HG02571 (cell line): ENCODE measurements around the gene MINAR1.

ENCODE experiments used
- ATAC-seq: cut with Tn5 transposase; IDR thresholded peaks from one replicate; pipeline ENCODE4 v1.9.1; 2021; ENCODE audit warnings: mild to moderate bottlenecking, moderate library complexity; ENCODE audit not compliant: unreplicated experiment

MINAR1 gene

DNA sequence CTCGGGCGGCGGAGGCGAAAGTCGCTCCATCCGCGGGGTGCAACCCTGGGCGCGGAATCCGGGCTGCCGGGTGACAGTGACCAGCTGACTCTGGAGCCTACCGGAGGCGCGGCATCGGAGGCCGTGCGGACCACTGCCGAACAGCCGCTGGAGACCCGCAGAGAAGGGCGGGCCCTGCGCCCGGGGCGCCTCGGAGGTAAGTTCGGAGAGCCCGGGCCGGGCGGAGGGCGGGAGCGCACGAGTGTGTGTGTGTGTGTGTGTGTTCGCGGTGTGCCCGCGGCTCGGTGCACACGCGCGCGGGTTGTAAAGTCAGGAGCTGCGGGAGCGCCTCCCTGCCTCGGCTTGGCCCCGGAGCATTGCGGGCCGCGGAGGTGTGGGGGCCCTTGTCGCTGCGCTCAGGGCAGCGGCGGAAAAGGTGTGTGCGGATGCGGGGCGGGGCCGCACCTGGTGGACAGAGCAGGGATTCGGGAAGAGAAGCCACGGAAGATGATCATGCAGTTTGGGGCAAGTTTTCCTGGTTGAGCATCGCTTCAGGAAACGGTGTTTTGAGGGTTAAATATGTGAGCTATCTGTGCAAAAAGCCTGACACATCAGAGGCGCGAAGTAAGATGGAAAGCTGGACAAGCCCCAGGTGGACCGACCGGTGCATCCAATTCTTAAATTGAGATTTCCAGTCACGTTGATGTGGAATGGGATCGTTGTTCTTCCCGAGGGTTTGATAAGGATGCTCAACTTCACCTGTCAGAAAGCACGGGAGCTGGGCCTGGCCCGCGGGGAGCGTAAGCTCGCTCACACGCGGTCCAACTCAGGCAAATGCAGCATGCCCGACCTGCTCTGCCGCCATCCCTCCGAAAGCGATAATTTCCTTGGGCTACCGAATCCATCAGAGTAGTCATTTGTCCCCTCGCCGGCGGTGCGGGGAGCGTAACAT lies 474 bp downstream of the MINAR1 start:
- no peak for ATAC-seq

DNA sequence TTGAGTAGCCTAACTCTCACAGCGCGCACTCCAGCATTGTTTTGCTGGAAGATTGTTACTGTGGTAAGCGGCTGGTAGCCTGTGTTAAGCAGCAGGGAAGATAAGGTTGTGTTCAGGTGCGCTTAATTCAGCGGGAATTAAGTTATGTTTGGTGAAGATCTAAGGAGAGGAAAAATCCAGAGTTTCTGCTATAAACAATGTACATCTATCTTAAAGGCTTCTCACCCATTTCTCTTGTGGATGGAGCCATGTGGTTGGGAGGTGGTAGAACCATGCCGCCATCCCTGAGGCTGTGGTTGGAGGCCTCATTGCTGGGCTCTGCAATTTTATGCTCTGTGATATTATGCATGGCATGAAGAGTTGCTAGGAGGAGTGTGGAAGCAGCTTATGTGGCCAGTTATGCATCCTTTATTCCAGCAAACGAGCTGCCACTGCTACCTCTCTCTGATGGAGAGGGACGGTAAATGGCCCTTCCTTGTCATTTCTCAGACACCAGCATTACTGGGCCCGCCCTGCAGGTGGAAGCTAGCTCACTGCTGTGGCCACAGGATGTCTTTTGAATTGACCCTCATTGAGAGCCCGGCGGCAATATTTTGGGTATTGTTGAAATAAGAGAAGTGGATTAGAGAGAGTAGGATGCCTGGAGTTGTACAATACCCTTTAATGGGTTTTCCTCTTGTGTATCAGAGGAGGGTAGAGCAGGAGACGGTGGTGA lies 1.3 kb downstream of the MINAR1 start:
- no peak for ATAC-seq

DNA sequence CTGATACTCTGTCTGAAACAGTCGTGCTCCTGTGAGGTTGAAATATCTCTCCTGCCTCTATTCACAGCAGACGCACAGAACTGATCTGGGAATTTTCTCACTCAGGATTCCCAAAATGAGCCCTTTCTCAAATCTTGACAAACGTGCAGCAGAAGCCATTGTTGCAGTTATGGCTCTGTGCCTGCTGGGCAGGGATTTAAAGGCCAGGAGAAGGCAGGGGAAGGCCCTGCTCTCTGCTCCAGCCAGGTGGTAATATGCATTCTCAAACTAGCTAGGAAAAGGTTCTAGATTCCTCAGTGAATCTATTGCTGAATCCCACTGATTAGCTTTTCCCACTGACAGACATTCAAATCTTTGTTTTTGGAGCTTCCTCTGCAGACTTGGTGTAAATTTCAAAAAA lies 2.2 kb downstream of the MINAR1 start:
- no peak for ATAC-seq

DNA sequence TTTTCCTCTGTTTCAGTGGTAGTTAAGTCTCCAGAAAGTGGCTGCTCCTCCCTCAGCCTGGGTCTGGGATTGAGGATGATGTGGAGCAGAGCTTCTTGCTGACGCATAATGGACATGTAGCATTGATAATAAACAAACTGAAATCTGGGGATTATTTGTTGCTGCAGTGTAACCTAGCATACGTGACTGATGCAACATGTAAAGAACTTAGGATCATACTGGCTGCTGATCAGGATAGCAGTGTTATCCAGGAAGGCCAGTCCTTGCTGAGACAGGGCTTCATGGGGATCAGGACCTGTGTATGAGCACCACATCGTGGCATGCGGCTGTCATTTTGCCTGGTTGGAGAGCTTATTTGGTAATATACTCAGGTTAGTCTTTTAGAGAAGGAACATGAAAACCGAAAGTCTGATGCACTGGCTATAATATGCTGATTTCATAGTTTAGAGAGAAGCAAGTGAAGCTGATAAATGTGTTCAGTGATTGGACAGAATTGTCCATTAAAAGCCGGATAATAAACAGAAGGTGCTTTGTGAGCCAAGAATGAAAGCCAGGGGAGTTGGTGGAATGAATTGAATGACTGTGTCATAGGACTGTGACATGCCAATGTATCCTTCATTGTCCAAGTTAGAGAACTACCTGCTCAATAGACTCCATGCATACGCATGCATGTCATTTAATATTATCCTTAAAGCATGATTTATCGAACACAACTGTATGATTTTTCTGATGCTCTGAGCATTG lies 4.1 kb downstream of the MINAR1 start:
- ATAC-seq, result no peak

DNA sequence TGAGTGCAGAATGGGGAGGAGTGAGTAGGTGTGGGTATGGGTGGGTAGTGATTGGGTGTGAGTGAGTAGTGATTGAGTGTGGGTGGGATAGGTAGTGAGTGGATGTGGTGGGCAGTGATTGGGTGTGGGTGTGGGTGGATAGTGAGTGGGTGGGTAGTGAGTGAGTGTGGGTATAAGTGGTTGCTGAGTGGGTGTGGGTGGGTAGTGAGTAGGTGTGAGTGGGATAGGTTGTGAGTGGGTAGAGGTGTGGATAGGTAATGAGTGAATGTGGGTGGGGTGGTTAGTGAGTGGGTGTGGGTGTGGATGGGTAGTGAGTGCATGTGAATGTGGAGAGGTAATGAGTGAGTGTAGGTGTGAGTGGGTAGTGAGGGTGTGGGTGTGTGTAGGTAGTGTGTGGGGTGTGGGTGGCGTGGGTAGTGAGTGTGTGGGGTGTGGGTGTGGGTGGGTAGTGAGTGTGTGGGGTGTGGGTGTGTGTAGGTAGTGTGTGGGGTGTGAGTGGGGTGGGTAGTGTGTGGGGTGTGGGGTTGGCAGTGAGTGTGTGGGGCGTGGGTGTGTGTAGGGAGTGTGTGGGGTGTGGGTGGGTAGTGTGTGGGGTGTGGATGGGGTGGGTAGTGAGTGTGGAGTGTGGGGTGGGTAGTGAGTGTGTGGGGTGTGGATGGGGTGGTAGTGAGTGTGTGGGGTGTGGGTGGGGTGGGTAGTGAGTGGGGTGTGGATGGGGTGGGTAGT lies 5.3 kb downstream of the MINAR1 start:
- no peak for ATAC-seq

DNA sequence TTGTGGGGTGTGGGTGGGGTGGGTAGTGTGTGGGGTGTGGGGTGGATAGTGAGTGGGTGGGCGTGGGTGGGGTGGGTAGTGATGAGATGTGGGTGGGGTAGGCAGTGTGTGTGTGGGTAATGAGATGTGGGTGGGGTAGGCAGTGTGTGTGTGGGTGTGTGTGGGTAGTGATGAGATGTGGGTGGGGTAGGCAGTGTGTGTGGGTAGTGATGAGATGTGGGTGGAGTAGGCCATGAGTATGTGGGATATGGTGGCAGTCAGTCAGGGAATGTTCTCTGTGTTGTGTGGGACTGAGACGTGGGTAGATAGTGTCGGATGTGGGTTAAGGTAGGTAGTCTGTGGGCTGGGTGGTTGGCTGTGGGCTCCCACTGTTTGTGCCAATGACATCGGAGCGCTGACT lies 7.1 kb downstream of the MINAR1 start:
- ATAC-seq, result no peak

DNA sequence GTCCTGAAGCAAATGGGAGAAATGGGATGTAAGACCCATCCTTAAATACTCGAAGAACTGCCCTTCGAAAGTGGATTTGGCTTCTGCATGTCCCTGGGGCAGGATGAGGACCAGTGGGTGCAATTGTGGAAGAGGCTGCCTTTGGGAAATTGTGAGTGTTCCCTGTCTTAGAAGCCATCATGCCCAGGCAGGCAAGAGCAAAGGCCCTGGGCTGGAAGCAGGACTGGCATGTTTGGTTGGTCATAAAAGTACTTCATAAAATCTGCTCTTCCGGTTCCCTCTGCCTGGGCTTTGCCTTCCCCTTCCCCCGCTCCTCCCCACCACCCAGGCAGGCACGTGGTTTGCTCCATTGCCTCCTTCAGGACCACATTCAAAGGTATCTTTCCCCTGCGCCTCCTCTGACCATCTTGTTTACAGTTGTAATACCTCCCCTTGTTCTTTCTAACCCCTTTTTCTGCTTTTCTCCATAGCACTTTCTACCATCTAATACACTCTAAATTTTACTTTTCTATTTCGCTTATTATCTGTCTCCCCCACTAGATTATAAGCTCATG lies 8.3 kb downstream of the MINAR1 start:
- ATAC-seq, result no peak

DNA sequence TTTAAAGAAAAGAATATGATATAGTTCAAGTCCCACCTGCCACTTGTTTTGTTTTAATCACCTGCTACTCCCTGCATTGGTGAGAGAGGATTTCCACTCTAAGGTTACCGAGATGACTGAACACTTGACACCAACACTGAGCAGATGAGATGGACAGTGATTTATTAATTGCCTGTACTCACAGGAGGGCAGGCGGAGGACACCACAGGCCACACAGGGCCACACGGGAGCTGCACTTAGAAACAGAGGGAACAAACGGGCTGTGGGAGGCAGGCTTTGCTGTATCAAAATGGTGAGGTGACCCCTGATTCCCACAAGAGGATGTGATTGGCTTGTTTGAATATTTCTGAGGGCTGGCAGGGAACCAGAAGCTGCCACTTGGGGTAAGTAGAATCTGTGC lies 10.8 kb downstream of the MINAR1 start:
- ATAC-seq, result no peak

DNA sequence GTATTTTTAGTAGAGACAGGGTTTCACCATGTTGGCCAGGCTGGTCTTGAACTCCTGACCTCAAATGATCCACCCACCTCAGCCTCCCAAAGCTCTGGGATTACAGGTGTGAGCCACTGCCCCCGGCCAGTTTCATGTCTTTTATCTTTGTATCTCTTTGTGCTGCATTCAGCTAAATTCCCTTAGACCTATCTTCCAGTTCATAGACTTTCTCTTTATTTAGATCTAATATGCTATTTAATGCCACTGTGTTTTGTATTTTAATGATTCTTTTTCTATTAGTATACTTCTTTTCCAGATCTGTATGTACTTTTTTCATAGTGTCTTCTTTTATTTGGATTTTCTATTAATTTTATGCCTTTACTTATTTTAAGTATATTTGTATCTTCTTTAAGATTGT lies 14.9 kb downstream of the MINAR1 start:
- no peak for ATAC-seq

DNA sequence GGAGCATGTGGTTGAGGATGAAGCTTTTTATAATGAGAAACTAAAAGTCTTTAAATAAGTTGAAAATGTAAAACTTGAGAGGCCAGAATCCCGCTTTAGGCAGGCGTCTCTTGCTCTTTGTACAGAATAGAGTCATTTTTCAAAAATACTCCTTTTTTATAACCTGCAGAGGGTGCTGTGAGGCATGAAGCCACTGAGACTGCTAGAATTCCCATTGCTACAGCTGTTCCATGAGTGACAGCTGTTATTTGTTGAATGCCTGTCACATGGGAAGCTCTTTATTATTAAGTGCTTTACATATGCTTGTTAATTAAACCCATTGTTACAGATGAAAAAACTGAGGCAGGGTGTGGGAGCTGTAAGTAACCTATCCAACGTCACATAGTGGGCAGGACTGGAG lies 18.5 kb downstream of the MINAR1 start:
- ATAC-seq, result no peak

DNA sequence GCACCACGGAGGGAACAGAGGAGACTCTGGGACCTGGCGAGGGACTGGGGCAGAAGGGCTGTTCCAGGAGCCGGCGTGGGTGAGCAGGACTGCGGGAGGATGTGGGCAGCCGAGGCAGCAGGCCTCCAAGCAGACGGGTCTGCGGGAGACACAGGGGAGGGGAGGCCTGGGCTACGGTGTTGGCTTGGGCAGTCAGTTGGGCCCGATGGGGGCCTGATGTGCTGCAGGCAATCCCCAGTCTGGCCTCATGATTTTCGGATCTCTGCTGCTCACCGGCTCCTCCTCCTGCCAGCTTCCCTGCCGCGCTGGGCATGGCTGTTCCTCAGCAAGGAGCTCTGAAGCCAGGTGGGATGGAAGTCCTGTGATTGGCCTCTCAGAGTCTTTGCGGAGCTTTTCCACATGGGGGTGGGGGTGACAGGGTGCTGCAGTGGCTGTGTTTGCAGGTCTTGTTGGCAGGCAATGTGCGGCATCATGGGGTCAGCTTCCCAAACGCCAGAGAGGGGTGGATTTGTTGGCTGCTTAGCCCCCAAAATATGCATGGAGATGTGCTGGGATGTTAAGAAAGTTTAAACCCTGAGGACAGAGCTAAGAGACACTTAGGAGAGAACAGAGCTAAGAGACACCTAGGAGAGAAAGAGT lies 19.3 kb downstream of the MINAR1 start:
- ATAC-seq, result no peak

DNA sequence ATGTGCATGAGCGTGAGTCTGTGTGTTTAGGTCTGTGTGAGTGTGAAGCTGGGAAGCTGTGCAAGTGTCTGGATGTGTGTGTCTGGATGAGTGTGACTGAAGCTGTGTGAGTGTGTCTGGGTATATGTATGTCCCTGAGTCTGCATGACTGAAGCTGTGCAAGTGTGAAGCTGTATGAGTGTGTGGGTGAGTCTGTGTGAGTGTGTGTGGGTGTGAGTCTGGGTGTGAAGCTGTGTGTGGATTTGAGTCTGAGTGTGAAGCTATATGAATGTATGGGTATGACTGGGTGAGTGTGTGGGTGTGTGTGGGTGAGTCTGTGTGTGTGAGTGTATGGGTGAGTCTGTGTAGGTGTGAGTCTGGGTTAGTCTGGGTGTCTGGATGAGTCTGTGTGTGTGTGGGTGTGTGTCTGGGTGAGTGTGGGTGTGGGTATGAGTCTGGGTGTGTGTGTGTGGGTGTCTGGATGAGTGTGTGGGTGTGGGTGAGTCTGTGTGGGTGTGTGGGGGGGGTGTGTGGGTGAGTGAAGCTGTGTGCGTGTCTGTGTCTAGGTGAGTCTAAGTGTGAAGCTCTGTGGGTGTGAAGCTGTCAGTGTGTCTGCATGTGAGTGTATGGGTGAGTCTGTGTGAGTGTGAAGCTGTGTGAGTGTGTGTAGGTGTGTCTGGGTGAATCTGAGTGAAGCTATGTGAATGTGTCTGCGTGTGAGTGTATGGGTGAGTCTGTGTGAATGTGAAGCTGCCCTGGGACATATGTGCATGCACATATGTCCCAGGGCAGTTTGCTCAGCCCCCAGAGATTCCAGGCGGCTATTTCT lies 20.3 kb downstream of the MINAR1 start:
- ATAC-seq, result no peak

DNA sequence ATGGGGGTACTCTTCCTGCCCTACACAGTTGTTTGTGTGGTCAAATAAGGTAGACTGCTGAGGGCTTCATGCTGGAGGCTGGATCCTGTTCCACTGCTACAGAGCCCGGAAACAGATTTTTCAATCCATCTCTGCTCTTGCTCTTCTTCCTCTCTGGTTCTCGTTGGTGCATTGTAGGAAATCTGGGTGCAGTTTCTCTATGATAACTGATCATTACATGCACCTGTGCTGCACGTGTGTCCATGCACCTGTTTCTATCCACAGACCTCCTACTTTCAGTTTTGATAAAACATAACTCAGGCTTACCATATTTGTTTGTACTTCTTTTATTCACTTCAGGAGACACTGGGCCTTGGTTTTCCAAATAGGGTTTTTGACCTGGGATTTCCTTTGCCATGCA lies 21.3 kb downstream of the MINAR1 start:
- no peak for ATAC-seq

DNA sequence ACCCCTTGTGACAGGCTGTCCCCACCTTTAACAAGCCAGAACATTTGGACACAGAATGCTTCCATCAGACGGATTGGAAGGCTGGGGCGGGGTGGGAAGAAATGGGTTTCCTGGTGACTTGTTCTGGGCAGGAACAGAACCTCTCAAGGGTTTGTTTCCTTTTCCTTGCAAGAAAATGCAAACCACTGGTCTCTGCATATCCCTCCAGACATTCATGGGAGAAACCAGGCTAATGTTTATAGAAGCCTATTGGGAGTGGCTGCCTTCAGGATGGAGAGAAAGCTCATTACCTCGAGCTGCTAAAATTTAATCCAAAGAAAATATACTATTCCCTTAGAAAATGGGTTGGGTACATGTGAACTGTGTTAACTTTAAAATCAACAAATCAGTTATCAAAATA lies 21.9 kb downstream of the MINAR1 start:
- ATAC-seq, result no peak

DNA sequence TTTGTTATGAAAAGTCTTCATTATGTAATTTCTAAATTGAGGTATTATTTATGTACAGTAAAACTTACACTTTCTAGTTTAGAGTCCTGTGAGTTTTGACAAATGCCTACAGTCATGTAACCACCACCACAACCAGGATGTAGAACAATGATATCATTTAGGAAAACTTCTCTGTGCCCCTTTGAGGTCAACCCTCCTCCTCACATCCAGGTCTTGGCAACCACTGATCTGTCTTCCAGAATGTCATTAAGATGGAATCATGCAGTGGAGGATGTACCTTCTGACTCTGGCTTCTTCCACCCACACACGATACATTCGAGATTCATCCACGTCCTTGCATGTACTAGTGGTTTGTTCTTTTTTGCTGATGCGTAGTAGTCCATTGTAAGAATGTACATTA lies 23.2 kb downstream of the MINAR1 start:
- ATAC-seq, result no peak

DNA sequence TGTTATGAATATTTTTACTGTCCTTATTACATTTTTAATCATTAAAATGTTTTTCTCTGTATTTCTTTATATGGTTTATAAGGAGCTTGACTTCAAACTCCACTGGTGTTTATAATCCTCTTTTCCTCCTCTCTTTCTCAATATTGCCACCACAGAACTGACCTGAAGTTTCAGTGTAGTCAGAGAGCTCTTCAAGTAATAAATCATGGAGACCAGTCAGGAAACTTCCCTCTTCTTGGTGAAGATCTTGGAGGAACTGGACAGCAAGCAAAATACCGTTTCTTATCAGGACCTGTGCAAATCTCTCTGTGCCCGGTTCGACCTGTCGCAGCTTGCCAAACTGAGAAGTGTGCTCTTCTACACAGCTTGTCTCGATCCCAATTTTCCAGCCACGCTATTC lies 23.8 kb downstream of the MINAR1 start:
- no peak for ATAC-seq

DNA sequence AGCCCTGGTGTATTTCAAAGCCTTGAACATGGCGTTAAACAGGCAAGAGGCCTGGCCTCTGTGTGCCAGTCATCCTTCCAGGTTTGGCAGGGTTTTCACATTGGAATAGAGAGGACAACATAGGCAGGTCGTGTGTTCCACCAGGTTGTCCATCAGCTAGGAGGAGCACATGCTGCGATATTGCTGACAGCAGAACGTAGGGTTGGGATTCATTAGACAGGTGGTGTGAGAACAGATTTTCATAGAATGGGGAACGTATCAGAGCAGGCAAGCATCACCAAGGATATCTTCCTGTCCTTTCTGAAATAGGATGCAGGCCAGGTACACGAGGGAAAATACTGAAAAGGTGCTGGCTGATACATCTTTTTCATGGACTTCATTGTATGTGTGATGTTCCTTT lies 26.4 kb downstream of the MINAR1 start:
- ATAC-seq, result no peak

DNA sequence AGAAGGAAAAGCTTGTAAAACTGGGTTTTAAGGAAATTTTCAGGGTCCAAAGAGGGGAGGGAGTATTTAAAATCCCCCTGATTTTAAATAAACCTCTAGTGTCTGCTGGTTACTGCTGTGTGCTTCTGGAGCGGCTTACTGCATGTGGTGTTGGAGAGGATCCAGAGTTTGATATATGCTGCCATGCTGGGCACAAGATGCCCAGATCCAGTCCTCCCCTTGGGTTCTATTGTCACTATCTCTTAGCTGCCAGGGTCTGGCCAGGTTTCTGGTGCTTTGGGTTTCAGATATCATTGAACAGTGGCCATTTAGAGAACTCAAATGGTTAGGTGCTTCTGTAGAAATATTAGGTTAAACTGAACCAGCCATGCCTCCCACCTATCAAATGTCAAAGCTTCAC lies 27.5 kb downstream of the MINAR1 start:
- ATAC-seq, result no peak

DNA sequence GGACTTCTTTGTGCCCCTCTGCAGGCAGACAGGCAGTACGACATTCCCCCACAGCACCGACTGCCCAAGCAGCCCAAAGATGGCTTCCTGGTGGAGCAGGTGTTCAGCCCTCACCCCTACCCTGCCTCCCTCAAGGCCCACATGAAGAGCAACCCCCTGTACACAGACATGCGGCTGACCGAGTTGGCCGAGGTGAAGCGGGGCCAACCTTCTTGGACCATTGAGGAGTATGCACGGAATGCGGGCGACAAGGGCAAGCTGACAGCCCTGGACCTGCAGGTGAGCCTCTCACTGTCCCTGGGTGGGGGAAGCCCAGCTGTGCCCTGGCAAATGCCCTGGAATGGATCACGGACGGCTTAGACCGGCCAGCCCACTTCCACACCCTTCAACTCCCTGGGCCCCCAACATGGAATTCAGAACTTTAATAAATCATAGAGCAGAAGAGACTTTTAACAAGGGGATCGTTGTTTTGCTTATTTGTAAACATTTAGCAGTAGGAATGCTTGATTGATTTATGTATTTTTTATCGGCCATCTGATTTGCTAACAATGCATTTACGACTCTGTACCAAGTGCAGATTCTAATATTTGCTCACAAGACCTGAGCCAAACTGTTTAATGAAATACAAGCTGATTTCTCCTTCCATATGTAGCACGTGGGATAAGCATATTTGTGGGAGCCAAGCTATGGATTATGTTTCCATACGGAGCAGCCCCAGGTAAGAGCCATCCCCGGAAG lies 31.1 kb downstream of the MINAR1 start:
- ATAC-seq, result no peak
